HepG2 (cell line): Measurements from ENCODE around the gene NIN. TPM values are rescaled to one million over a fixed set of nuclear protein-coding genes. Genes with fewer than 3 reads are reported as not detected.

Source experiments
- ELF1 ChIP-seq: sonication (generic); formaldehyde crosslinking; IDR thresholded peaks from 2 replicates; pipeline ENCODE4 v1.4.0; 2020; ENCODE audit warnings: missing genetic modification reagents
- FIP1L1 ChIP-seq: fragments of 200-400 bp; formaldehyde crosslinking; IDR thresholded peaks from 2 replicates; pipeline ENCODE4 v1.6.1; 2018; ENCODE audit warnings: low read depth, mild to moderate bottlenecking, low read length, moderate library complexity, borderline replicate concordance; ENCODE audit not compliant: insufficient read depth
- KLF6 ChIP-seq: IDR thresholded peaks from 2 replicates; pipeline ENCODE4 v1.8.0; 2016; ENCODE audit warnings: missing biosample characterization, missing genetic modification reagents
- MYC ChIP-seq: sonication (generic); formaldehyde crosslinking; IDR thresholded peaks from 2 replicates; pipeline ENCODE4 v1.9.0; 2021; ENCODE audit warnings: missing genetic modification reagents, borderline replicate concordance
- ZGPAT ChIP-seq: IDR thresholded peaks from 2 replicates; pipeline ENCODE4 v1.6.1; 2016; ENCODE audit warnings: mild to moderate bottlenecking
- ZNF143 ChIP-seq: sonication (generic); formaldehyde crosslinking; IDR thresholded peaks from 2 replicates; pipeline ENCODE4 v1.4.0; 2020; ENCODE audit warnings: missing genetic modification reagents
- ZNF256 ChIP-seq: sonication (generic); formaldehyde crosslinking; conservative IDR thresholded peaks from 2 replicates; pipeline ENCODE4 v1.4.0; 2020; ENCODE audit warnings: missing genetic modification reagents
- ZNF282 ChIP-seq: fragments of 450-650 bp; IDR thresholded peaks from 2 replicates; pipeline ENCODE4 v1.6.1; 2018; ENCODE audit not compliant: partially characterized antibody
- ZNF414 ChIP-seq: sonication (generic); formaldehyde crosslinking; IDR thresholded peaks from 2 replicates; pipeline ENCODE4 v1.5.0; 2020; ENCODE audit warnings: missing genetic modification reagents
- ZNF646 ChIP-seq: sonication (generic); formaldehyde crosslinking; IDR thresholded peaks from 2 replicates; pipeline ENCODE4 v1.9.0; 2021; ENCODE audit warnings: mild to moderate bottlenecking, missing genetic modification reagents
- polyA plus RNA-seq, 8 experiments: library from polyadenylated mRNA; depleted of rRNA in 3 of 8; stranded (reverse) in 7 of 8; unstranded in 1 of 8; fragments of >200 nt; fragmentation: Illumina TruSeq in 4 of 8; extraction: Trizol in 4 of 8; gene quantifications; 2 replicates each; pipeline versions ENCODE4 v1.2.1 to v1.2.3, GENCODE V29; 2011 to 2016; ENCODE audit warnings: low read depth in 4 of 8, missing spikeins in 1 of 8, mixed read lengths in 1 of 8; ENCODE audit not compliant: insufficient read depth in 1 of 8
- total RNA-seq, 5 experiments: library from RNA; depleted of rRNA; stranded (reverse); fragments of >200 nt; fragmentation: Illumina TruSeq; extraction: Trizol; gene quantifications; 2 replicates each; pipeline ENCODE4 v1.2.3, GENCODE V29; 2016; ENCODE audit warnings: low read depth in 1 of 5
- TF ChIP-seq, protein P1 (sequence below): IDR thresholded peaks from 2 replicates; pipeline ENCODE4 v1.4.0; 2020; ENCODE audit warnings: mild to moderate bottlenecking, missing genetic modification reagents
- TF ChIP-seq, protein P2 (sequence below): sonication (generic); formaldehyde crosslinking; IDR thresholded peaks from 2 replicates; pipeline ENCODE4 v1.5.0; 2020; ENCODE audit warnings: mild to moderate bottlenecking, missing genetic modification reagents
- TF ChIP-seq, protein P3 (sequence below): IDR thresholded peaks from 2 replicates; pipeline ENCODE4 v1.6.1; 2016; ENCODE audit warnings: low read depth, control low read depth

The NIN gene
- total and polyA plus RNA-seq, 2 of the 13 experiments (the other 11 are each of a cell fraction or from before 2014, with no cell fraction given): 2.8 to 9.7 TPM

GRCh38 chr14:50839048-50839447, 8.1 kb upstream of the NIN start (continued):
- TF ChIP-seq, protein P1, sequence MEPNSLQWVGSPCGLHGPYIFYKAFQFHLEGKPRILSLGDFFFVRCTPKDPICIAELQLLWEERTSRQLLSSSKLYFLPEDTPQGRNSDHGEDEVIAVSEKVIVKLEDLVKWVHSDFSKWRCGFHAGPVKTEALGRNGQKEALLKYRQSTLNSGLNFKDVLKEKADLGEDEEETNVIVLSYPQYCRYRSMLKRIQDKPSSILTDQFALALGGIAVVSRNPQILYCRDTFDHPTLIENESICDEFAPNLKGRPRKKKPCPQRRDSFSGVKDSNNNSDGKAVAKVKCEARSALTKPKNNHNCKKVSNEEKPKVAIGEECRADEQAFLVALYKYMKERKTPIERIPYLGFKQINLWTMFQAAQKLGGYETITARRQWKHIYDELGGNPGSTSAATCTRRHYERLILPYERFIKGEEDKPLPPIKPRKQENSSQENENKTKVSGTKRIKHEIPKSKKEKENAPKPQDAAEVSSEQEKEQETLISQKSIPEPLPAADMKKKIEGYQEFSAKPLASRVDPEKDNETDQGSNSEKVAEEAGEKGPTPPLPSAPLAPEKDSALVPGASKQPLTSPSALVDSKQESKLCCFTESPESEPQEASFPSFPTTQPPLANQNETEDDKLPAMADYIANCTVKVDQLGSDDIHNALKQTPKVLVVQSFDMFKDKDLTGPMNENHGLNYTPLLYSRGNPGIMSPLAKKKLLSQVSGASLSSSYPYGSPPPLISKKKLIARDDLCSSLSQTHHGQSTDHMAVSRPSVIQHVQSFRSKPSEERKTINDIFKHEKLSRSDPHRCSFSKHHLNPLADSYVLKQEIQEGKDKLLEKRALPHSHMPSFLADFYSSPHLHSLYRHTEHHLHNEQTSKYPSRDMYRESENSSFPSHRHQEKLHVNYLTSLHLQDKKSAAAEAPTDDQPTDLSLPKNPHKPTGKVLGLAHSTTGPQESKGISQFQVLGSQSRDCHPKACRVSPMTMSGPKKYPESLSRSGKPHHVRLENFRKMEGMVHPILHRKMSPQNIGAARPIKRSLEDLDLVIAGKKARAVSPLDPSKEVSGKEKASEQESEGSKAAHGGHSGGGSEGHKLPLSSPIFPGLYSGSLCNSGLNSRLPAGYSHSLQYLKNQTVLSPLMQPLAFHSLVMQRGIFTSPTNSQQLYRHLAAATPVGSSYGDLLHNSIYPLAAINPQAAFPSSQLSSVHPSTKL (CRISPR knock-in tag): peak; percentile 96
- TF ChIP-seq ZNF256: no peak
- TF ChIP-seq ZNF646: no peak
- TF ChIP-seq KLF6 (CRISPR knock-in tag): no peak
- no peak for TF ChIP-seq FIP1L1
- 0 out of 2 replicates have a peak, but pooled peaks have one; percentile 38 for TF ChIP-seq ZGPAT (CRISPR knock-in tag)
- no peak for TF ChIP-seq MYC (CRISPR knock-in tag)
- 0 out of 2 replicates have a peak, but pooled peaks have one; percentile 21 for TF ChIP-seq ELF1
- no peak for TF ChIP-seq ZNF282
- TF ChIP-seq ZNF143 (CRISPR knock-in tag): no peak
- TF ChIP-seq, protein P2, sequence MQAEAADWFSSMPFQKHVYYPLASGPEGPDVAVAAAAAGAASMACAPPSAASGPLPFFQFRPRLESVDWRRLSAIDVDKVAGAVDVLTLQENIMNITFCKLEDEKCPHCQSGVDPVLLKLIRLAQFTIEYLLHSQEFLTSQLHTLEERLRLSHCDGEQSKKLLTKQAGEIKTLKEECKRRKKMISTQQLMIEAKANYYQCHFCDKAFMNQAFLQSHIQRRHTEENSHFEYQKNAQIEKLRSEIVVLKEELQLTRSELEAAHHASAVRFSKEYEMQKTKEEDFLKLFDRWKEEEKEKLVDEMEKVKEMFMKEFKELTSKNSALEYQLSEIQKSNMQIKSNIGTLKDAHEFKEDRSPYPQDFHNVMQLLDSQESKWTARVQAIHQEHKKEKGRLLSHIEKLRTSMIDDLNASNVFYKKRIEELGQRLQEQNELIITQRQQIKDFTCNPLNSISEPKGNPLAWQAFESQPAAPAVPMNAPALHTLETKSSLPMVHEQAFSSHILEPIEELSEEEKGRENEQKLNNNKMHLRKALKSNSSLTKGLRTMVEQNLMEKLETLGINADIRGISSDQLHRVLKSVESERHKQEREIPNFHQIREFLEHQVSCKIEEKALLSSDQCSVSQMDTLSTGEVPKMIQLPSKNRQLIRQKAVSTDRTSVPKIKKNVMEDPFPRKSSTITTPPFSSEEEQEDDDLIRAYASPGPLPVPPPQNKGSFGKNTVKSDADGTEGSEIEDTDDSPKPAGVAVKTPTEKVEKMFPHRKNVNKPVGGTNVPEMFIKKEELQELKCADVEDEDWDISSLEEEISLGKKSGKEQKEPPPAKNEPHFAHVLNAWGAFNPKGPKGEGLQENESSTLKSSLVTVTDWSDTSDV (CRISPR knock-in tag): no peak
- TF ChIP-seq ZNF414: no peak
- TF ChIP-seq, protein P3, sequence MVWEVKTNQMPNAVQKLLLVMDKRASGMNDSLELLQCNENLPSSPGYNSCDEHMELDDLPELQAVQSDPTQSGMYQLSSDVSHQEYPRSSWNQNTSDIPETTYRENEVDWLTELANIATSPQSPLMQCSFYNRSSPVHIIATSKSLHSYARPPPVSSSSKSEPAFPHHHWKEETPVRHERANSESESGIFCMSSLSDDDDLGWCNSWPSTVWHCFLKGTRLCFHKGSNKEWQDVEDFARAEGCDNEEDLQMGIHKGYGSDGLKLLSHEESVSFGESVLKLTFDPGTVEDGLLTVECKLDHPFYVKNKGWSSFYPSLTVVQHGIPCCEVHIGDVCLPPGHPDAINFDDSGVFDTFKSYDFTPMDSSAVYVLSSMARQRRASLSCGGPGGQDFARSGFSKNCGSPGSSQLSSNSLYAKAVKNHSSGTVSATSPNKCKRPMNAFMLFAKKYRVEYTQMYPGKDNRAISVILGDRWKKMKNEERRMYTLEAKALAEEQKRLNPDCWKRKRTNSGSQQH (CRISPR knock-in tag): no peak
